NCI-H2227 treated with DMSO at 0.1 percent for 48 hours (cell line): ENCODE data around the gene MAOB.

Experiments used
- DNase-seq: peaks from one replicate; lab custom pipeline; 2025; lab: John Stamatoyannopoulos, UW

The MAOB gene

GRCh38 chrX:43860646-43861370 lies 21.4 kb downstream of the MAOB start:
- DNase-seq, result no peak

GRCh38 chrX:43853225-43853828 lies 28.9 kb downstream of the MAOB start:
- DNase-seq, result no peak

- DNase-seq, result no peak
Measured at GRCh38 chrX:43850629-43851028, 31.6 kb downstream of the MAOB start.

- no peak for DNase-seq
Measured at GRCh38 chrX:43849173-43849572, 33.1 kb downstream of the MAOB start.

GRCh38 chrX:43847352-43847751 lies 34.9 kb downstream of the MAOB start:
- no peak for DNase-seq

GRCh38 chrX:43846558-43846957 lies 35.7 kb downstream of the MAOB start:
- no peak for DNase-seq

GRCh38 chrX:43845776-43846175 lies 36.5 kb downstream of the MAOB start:
- DNase-seq, result no peak

- no peak for DNase-seq
Measured at GRCh38 chrX:43840265-43840664, 42.0 kb downstream of the MAOB start.

- DNase-seq, result no peak
Measured at GRCh38 chrX:43836435-43837184, 45.6 kb downstream of the MAOB start.

GRCh38 chrX:43835559-43835958 lies 46.7 kb downstream of the MAOB start:
- DNase-seq, result no peak

GRCh38 chrX:43827791-43828190 lies 54.5 kb downstream of the MAOB start:
- DNase-seq, result no peak

GRCh38 chrX:43822014-43822413 lies 60.2 kb downstream of the MAOB start:
- no peak for DNase-seq

GRCh38 chrX:43817444-43817843 lies 64.8 kb downstream of the MAOB start:
- no peak for DNase-seq

GRCh38 chrX:43815209-43815608 lies 67.0 kb downstream of the MAOB start:
- no peak for DNase-seq

GRCh38 chrX:43813898-43814297 lies 68.4 kb downstream of the MAOB start:
- no peak for DNase-seq

- no peak for DNase-seq
Measured at GRCh38 chrX:43813319-43813718, 68.9 kb downstream of the MAOB start.

GRCh38 chrX:43809463-43809862 lies 72.8 kb downstream of the MAOB start:
- DNase-seq, result no peak

GRCh38 chrX:43808231-43808630 lies 74.0 kb downstream of the MAOB start:
- no peak for DNase-seq

- no peak for DNase-seq
Measured at GRCh38 chrX:43805579-43805978, 76.7 kb downstream of the MAOB start.

- no peak for DNase-seq
Measured at GRCh38 chrX:43804021-43804420, 78.2 kb downstream of the MAOB start.

GRCh38 chrX:43785930-43786591 lies 96.2 kb downstream of the MAOB start:
- no peak for DNase-seq

- no peak for DNase-seq
Measured at GRCh38 chrX:43758044-43758443, 124.2 kb downstream of the MAOB start.

GRCh38 chrX:43756076-43756475 lies 126.2 kb downstream of the MAOB start:
- no peak for DNase-seq
